Thymus (tissue), 11 donors: ENCODE results near the gene MKNK2. TPM values are rescaled to one million over a fixed set of nuclear protein-coding genes. Genes with fewer than 3 reads are reported as not detected.
"Not testable (repeated sequence)": the region's sequence is repeated elsewhere in the genome, so short reads cannot be mapped to it uniquely, and the experiment has no call there.

Source experiments
- DNase-seq, 9 donors: peaks; one replicate each; pipeline ENCODE4 v3.0.0-alpha.2; 2013; ENCODE audit warnings: low spot score in 9 of 9, low read depth in 6 of 9, missing footprints in 1 of 9
- H3K27ac ChIP-seq, 2 donors: one replicate each; pipeline ENCODE4 v1.5.1; 2013; ENCODE audit warnings: control low read depth in 1 of 2, low read depth in 1 of 2, low read length in 1 of 2, mild to moderate bottlenecking in 1 of 2, moderate library complexity in 1 of 2
- H3K27me3 ChIP-seq, 2 donors: one replicate each; pipeline ENCODE4 v1.5.1; 2013; ENCODE audit warnings: low read length in 1 of 2; ENCODE audit not compliant: control insufficient read depth in 2 of 2, insufficient read depth in 1 of 2
- H3K36me3 ChIP-seq, 2 donors: one replicate each; pipeline ENCODE4 v1.5.1; 2013; ENCODE audit warnings: low read length in 1 of 2, mild to moderate bottlenecking in 1 of 2, moderate library complexity in 1 of 2; ENCODE audit not compliant: control insufficient read depth in 2 of 2, insufficient read depth in 2 of 2
- H3K4me1 ChIP-seq, 2 donors: one replicate each; pipeline ENCODE4 v1.5.1; 2013; ENCODE audit warnings: low read length in 2 of 2; ENCODE audit not compliant: control insufficient read depth in 2 of 2, insufficient read depth in 2 of 2
- H3K4me3 ChIP-seq, 2 donors: one replicate each; pipeline ENCODE4 v1.5.1; 2013; ENCODE audit warnings: low read length in 2 of 2, control low read depth in 1 of 2, mild to moderate bottlenecking in 1 of 2
- H3K9me3 ChIP-seq, 2 donors: one replicate each; pipeline ENCODE4 v1.5.1; 2013; ENCODE audit warnings: low read length in 1 of 2, mild to moderate bottlenecking in 1 of 2; ENCODE audit not compliant: control insufficient read depth in 2 of 2, insufficient read depth in 1 of 2
- WGBS: extraction: QIAGEN DNeasy Blood & Tissue Kit; methylation state at CpG from one replicate; pipeline ENCODE4 v1.1.7; 2013; 5-methylcytosine and 5-hydroxymethylcytosine counted together
- polyA plus RNA-seq: library from polyadenylated mRNA; stranded (reverse); fragments of 200-250 nt; gene quantifications from one replicate; pipeline ENCODE4 v1.2.3, GENCODE V29; 2013
- total RNA-seq: library from RNA; stranded (reverse); fragments of 120-200 nt; gene quantifications from one replicate; pipeline ENCODE4 v1.2.4, GENCODE V29; 2013
- donor health status: healthy.

MKNK2 gene
- total and polyA plus RNA-seq, 2 donors = 59.4 to 97.9 TPM

GRCh38 chr19:1998712-1999708 is 52.0 kb downstream of the MKNK2 start:
- no peak overlapping the region for H3K4me3 ChIP-seq
- 93% methylated on average over 52 of the region's 52 CpGs for WGBS
- peaks cover 30 to 45% of the 10 kb centered on the region in 2 donors for H3K36me3 ChIP-seq
- no peaks in the 10 kb centered on the region for H3K27me3 ChIP-seq
- H3K27ac ChIP-seq = no peak overlapping the region
- H3K4me1 ChIP-seq = no peaks in the 10 kb centered on the region
- no peaks in the 10 kb centered on the region for H3K9me3 ChIP-seq
- DNase-seq = no peak

- DNase-seq = no peak
- Histone ChIP-seq H3K36me3 (peaks cover 39 to 44% of the 10 kb centered on the region in 2 donors), H3K27me3 (no peaks in the 10 kb centered on the region), H3K27ac (no peak overlapping the region), H3K4me3 (no peak overlapping the region), H3K9me3 (peaks cover 0 to 3% of the 10 kb centered on the region in 2 donors), H3K4me1 (no peaks in the 10 kb centered on the region)
- 97% methylated on average over 31 of the region's 31 CpGs for WGBS
These were observed 53.5 kb downstream of the MKNK2 start for GRCh38 chr19:1997353-1998233.

GRCh38 chr19:1992759-1993260 is 58.2 kb downstream of the MKNK2 start:
- H3K4me3 ChIP-seq = no peak overlapping the region
- H3K9me3 ChIP-seq = peaks cover 0 to 3% of the 10 kb centered on the region in 2 donors
- H3K36me3 ChIP-seq = peaks cover 62 to 64% of the 10 kb centered on the region in 2 donors
- DNase-seq = no peak
- no peaks in the 10 kb centered on the region for H3K4me1 ChIP-seq
- WGBS = 97% methylated on average over 44 of the region's 44 CpGs
- H3K27me3 ChIP-seq = no peaks in the 10 kb centered on the region
- H3K27ac ChIP-seq = no peak overlapping the region

GRCh38 chr19:1991018-1991913 is 59.8 kb downstream of the MKNK2 start:
- DNase-seq = no peak
- peaks cover 69 to 73% of the 10 kb centered on the region in 2 donors for H3K36me3 ChIP-seq
- WGBS = 96% methylated on average over 30 of the region's 30 CpGs
- H3K4me3 ChIP-seq = no peak overlapping the region
- H3K27me3 ChIP-seq = no peaks in the 10 kb centered on the region
- H3K4me1 ChIP-seq = no peaks in the 10 kb centered on the region
- peak overlapping the region in 1 of 2 donors; percentile 13 for H3K27ac ChIP-seq
- peaks cover 0 to 3% of the 10 kb centered on the region in 2 donors for H3K9me3 ChIP-seq

GRCh38 chr19:1990230-1991017 is 60.6 kb downstream of the MKNK2 start:
- Histone ChIP-seq H3K27ac (no peak overlapping the region), H3K27me3 (no peaks in the 10 kb centered on the region), H3K9me3 (peaks cover 0 to 3% of the 10 kb centered on the region in 2 donors), H3K36me3 (peaks cover 75% of the 10 kb centered on the region in 2 donors), H3K4me3 (no peak overlapping the region), H3K4me1 (no peaks in the 10 kb centered on the region)
- 98% methylated on average over 34 of the region's 34 CpGs for WGBS
- no peak for DNase-seq

- Histone ChIP-seq H3K27me3 (no peaks in the 10 kb centered on the region), H3K4me1 (no peaks in the 10 kb centered on the region), H3K27ac (no peak overlapping the region), H3K36me3 (peaks cover 81 to 82% of the 10 kb centered on the region in 2 donors), H3K9me3 (peaks cover 0 to 3% of the 10 kb centered on the region in 2 donors), H3K4me3 (no peak overlapping the region)
- no peak for DNase-seq
- 96% methylated on average over 40 of the region's 40 CpGs for WGBS
These were observed 61.4 kb downstream of the MKNK2 start for GRCh38 chr19:1989513-1990229.

- not testable (repeated sequence) for H3K4me3 ChIP-seq, H3K27me3 ChIP-seq, H3K9me3 ChIP-seq, H3K4me1 ChIP-seq, DNase-seq, H3K27ac ChIP-seq
- WGBS = 97% methylated on average over 10 of the region's 10 CpGs
- peaks cover 86 to 87% of the 10 kb centered on the region in 2 donors for H3K36me3 ChIP-seq
These were observed 62.6 kb downstream of the MKNK2 start for GRCh38 chr19:1988464-1988863.
